GM20000 (cell line): ENCODE data around the gene DPP3.
"Not testable (repeated sequence)": the region's sequence is repeated elsewhere in the genome, so short reads cannot be mapped to it uniquely, and the experiment has no call there.

Experiments
- DNase-seq: peaks from one replicate; pipeline ENCODE4 v3.0.0; 2012; ENCODE audit warnings: low spot score
- CTCF ChIP-seq: IDR thresholded peaks from 2 replicates; pipeline ENCODE4 v1.5.1; 2012; ENCODE audit warnings: mild to moderate bottlenecking, control low read depth; ENCODE audit errors: extremely low read depth, missing control alignments

DPP3 gene

GRCh38 chr11:66542362-66542761 is 62.1 kb downstream of the DPP3 start:
- no peak for DNase-seq
- TF ChIP-seq CTCF = no peak

DNA sequence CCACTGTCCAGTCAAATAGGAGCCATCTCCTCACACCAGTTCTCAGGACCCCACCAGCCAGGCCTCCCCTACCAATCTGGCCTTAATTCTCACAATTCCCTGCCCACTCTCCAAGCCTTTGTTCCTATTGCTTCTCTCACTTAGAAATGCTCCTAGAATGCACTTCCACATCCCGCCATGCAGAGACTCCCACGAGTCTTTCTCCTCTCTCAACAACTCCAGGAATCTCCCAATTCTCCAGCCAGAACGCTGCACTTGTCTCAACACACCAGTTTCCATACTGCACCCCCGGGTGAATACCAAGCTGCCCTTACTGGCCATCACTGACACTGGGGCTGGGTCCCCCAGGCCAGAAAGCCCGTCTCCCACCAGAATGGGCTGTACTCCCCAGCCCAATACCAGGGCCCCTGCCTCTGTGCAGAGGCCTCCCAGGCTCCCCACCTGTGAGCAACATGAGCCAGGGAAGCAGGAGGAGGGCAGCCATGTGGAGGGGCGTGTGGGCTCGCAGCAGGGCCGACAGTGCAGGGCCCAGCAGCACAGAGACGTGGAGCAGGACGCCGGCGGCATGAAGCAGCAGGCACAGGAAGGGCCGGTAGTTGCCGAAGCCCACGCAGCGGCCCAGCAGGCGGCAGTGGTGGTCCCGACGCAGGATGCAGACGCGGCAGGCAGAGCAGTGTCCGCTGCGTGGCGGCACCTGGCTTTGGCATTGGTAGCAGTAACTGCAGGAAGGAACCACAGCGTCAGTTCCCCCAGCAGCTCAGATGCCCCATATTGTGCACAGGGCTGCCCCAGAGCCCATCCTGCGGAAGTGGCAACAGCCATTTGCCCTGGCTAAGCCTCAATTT is 63.3 kb downstream of the DPP3 start:
- DNase-seq = peak; percentile 77
- TF ChIP-seq CTCF = peak; percentile 67

GRCh38 chr11:66544952-66545351 is 64.7 kb downstream of the DPP3 start:
- DNase-seq = not testable (repeated sequence)

DNA sequence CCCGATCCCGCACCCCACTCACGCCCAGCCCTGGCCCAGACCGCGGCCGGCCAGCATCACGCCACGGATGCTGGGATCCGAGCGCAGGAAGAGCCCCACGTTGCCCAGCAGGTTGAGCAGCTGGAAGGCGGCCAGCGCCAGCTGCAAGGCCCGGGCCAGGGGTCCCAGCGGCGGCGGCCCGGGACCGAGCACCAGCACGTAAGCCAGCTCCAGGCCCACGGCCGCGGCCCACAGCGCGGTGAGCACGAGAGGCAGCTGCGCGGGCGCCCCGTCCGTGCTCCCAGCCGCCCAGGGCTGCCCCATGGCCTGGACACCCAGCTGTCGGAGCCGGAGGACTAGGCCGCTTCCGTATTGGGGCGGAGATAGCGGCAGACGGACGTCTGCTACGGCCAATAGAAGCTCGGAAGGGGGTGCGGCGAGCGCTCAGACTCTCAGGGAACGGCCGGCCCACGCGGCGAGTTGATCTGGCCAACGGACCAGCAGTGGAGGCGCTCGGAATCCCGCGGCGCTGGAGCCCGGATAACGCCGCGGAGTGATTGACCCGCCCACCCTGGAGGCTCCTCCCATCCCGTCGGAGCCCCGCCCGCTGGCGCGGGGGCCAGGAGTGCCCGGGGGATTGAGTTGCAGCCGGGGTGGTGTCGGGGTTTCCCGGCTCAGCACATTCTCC is 65.6 kb downstream of the DPP3 start, which contains the start of gene ZDHHC24:
ZDHHC24 (minus strand) TSS at position 348 of the 667 bp plus-strand sequence; CDS start at position 303, 45 bp downstream.
- peak; percentile 99 for DNase-seq
- no peak for TF ChIP-seq CTCF

DNA sequence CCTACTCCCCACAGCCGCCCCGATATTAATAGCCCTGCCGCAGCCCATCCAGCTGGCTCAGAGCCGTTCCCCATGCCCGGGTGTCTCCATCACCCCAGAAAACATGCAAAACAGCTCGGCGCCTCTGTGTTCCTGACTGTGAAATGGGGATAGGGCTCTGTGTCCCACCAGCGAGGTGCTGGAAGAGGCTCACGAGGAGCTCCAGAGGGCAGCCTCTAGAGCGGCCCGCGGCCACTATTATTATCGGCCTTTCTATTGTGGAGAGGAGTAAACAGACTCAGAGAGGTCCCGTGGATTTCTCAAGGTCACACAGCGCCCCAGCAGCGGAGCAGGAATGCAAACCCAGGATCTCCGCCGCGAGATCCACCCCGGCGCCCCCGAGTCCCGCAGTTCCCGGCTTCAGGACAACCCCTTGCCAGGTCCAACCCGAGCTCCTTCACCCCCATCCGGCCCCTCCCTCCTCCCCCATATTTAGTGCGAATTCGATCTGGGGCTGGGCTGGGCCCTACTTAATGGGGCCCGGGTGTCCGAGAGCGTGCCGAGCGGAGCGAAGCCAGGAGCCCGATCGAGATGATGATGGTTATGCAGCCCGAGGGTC is 66.2 kb downstream of the DPP3 start, which contains the start of gene ACTN3:
ACTN3 (plus strand) TSS at position 536 of the 598 bp plus-strand sequence; CDS start at position 571, 35 bp downstream.
- no peak for TF ChIP-seq CTCF
- peak; percentile 61 for DNase-seq

GRCh38 chr11:66546966-66547661 is 66.9 kb downstream of the DPP3 start:
- peak; percentile 52 for DNase-seq
- TF ChIP-seq CTCF = no peak

DNA sequence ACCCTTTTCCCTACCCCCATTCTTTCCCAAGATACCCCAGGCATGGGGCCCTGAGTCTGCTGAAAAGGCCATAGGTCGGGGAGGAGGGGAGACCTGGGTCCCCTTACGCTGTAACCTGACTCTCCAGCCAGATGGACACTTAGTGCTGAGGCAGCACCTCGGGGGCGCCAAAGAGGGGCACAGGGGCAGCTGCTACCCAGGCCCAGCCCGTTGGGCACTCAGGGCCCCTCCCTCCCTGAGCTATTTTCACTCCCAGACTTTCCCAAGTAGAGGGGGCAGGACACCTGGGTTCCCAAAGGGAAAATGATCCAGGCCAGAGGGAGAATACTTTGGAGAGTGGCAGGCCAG is 67.4 kb downstream of the DPP3 start:
- no peak for DNase-seq
- TF ChIP-seq CTCF = no peak
